Superior temporal gyrus (tissue), 1 donor: ENCODE results near the gene SPATA17.

ENCODE experiments used
- DNase-seq: peaks from one replicate; pipeline ENCODE4 v3.0.0-alpha.2; 2016; ENCODE audit errors: extremely low spot score

Gene SPATA17

DNA sequence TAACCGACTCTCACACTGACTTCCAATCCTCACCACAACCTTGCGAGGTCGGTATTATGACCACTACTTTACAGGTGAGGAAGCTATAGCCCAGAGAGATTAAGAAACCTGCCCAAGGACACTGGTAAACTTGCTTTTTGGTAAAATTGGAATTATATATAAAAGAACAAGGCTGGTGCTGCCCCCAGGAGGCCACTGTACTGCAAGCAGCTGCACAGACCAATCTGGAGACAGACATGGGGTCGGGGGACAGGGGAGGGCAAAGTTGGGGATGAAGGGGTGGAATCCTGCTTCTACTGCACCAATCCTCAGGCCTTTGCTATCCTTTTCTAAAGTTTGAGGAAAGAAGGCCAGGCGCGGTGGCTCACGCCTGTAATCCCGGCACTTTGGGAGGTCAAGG lies 280.8 kb downstream of the SPATA17 start:
- DNase-seq = no peak

DNA sequence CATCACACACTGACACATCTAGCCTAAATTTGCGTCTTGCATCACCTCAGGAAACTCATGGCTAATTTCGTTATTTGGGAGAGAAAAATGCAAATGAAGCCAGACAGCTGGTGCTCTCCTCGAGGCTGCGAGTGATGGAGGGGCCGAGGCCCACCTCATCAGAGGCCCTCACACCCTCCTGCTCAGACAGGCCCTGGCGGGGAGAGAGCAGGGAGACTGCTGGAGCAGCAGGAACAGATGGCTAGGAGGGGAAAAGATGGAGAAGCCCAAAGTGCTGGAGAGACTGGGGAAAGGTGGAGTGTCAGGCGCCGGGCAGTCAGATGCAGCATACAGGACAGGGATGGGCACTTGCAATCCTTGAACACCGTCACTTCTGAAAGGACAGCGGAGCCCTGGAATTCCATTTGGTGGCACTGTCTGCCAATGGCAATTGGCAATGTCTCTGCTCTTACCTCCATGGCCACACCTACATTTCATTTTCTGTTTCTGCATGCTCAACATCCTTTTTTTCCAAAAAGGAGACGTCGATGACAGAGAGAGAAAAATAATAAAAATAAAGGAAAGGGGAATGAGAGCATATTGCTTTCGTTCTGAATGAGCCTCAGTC lies 286.2 kb downstream of the SPATA17 start:
- no peak for DNase-seq

DNA sequence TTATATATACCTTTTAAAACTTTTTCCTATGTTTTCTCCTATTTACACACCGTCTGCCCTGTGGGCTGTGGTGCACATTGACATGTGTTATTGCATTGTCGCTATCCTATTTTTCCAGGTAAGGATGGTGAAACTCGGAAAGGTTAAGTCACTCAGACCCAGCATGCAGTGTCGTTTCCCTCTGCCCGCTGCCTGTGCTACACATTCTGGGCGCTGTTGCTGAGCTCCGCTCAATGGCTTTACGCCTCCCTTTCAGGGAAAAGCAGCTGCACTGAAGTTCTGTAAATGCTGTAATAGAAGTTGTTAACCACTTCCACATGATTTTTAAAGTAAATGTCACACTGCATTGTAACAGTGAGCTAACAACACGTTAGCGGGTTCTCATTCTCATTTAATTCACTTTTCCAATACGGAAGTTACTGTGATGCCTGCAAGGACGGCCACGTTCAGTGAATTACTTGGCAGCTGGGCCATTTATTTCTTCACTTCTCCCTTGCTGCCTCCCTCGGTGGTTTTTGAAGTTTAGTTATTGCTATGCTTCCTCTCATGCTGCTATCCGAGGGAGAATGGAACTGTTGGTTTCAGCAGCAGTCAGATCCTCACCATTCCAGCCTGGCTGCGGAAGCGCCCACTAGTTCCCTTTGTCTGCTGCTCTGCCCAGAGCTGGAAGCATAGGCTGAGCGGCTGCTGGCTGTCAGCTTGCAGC lies 288.7 kb downstream of the SPATA17 start:
- peak; percentile 56 for DNase-seq
